22Rv1 (cell line): ENCODE results near the gene TMEM240.

ENCODE experiments used
- ZFX ChIP-seq: fragments of 450-650 bp; IDR thresholded peaks from 2 replicates; pipeline ENCODE4 v1.6.1; 2017; ENCODE audit warnings: antibody characterized with exemption, borderline replicate concordance
- TF ChIP-seq, protein P1 (sequence below): fragments of 450-650 bp; IDR thresholded peaks from 2 replicates; pipeline ENCODE4 v1.5.1; 2017; ENCODE audit warnings: mild to moderate bottlenecking

- TF ChIP-seq, protein P1, sequence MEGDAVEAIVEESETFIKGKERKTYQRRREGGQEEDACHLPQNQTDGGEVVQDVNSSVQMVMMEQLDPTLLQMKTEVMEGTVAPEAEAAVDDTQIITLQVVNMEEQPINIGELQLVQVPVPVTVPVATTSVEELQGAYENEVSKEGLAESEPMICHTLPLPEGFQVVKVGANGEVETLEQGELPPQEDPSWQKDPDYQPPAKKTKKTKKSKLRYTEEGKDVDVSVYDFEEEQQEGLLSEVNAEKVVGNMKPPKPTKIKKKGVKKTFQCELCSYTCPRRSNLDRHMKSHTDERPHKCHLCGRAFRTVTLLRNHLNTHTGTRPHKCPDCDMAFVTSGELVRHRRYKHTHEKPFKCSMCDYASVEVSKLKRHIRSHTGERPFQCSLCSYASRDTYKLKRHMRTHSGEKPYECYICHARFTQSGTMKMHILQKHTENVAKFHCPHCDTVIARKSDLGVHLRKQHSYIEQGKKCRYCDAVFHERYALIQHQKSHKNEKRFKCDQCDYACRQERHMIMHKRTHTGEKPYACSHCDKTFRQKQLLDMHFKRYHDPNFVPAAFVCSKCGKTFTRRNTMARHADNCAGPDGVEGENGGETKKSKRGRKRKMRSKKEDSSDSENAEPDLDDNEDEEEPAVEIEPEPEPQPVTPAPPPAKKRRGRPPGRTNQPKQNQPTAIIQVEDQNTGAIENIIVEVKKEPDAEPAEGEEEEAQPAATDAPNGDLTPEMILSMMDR: no peak
- no peak for TF ChIP-seq ZFX
These were observed 22.3 kb downstream of the TMEM240 start for GRCh38 chr1:1517973-1518620.
